Trophoblast cell (in vitro differentiated cells and primary cell): Measurements from ENCODE around the gene C2CD4C. TPM values are rescaled to one million over a fixed set of nuclear protein-coding genes. Genes with fewer than 3 reads are reported as not detected.
A peak's percentile ranks its signal among the peaks of the same experiment; 100 is the strongest.

Experiments
- DNase-seq, 2 donors: peaks; one replicate each; pipeline ENCODE4 v3.0.0-alpha.2; 2016
- H2AFZ ChIP-seq: 2 replicates; pipeline ENCODE4 v1.6.1; 2013; ENCODE audit warnings: low read length, moderate library complexity, mild to moderate bottlenecking; ENCODE audit not compliant: insufficient read depth, poor library complexity
- H2AK5ac ChIP-seq: 2 replicates; pipeline ENCODE4 v1.6.1; 2013; ENCODE audit warnings: mild to moderate bottlenecking, low read length
- H2BK120ac ChIP-seq: 2 replicates; pipeline ENCODE4 v1.6.1; 2013; ENCODE audit warnings: low read length, mild to moderate bottlenecking, moderate library complexity; ENCODE audit not compliant: insufficient read depth, poor library complexity
- H2BK12ac ChIP-seq: 2 replicates; pipeline ENCODE4 v1.6.1; 2013; ENCODE audit warnings: mild to moderate bottlenecking, low read length, moderate library complexity
- H2BK5ac ChIP-seq: 2 replicates; pipeline ENCODE4 v1.6.1; 2013; ENCODE audit warnings: low read length, low read depth, moderate library complexity, mild to moderate bottlenecking; ENCODE audit not compliant: poor library complexity
- H3K14ac ChIP-seq: 2 replicates; pipeline ENCODE4 v1.6.1; 2013; ENCODE audit warnings: mild to moderate bottlenecking, low read length
- H3K18ac ChIP-seq: 2 replicates; pipeline ENCODE4 v1.6.1; 2013; ENCODE audit warnings: mild to moderate bottlenecking, low read length
- H3K23ac ChIP-seq: 2 replicates; pipeline ENCODE4 v1.6.1; 2013; ENCODE audit warnings: low read length
- H3K27ac ChIP-seq: 2 replicates; pipeline ENCODE4 v1.5.1; 2013; ENCODE audit warnings: low read depth, mild to moderate bottlenecking, inconsistent platforms, low read length, moderate library complexity
- H3K27me3 ChIP-seq: 2 replicates; pipeline ENCODE4 v1.6.1; 2013; ENCODE audit warnings: inconsistent platforms, mild to moderate bottlenecking, low read length, moderate library complexity; ENCODE audit not compliant: insufficient read depth
- H3K36me3 ChIP-seq, 2 experiments: 1 replicate in 1 of 2; 2 replicates in 1 of 2; pipeline ENCODE4 v1.6.1; 2013; ENCODE audit warnings: low read length in 2 of 2, mild to moderate bottlenecking in 2 of 2, moderate library complexity in 1 of 2; ENCODE audit not compliant: insufficient read depth in 2 of 2, control insufficient read depth in 1 of 2
- H3K4ac ChIP-seq: 2 replicates; pipeline ENCODE4 v1.6.1; 2013; ENCODE audit warnings: low read depth, mild to moderate bottlenecking, low read length, moderate library complexity
- H3K4me1 ChIP-seq, 2 experiments: 1 replicate in 1 of 2; 2 replicates in 1 of 2; pipeline ENCODE4 v1.6.1; 2013; ENCODE audit warnings: low read length in 2 of 2, mild to moderate bottlenecking in 2 of 2, moderate library complexity in 1 of 2; ENCODE audit not compliant: insufficient read depth in 2 of 2, control insufficient read depth in 1 of 2
- H3K4me2 ChIP-seq: 2 replicates; pipeline ENCODE4 v1.6.1; 2013; ENCODE audit warnings: inconsistent platforms, mild to moderate bottlenecking, low read length, moderate library complexity
- H3K4me3 ChIP-seq: 2 replicates; pipeline ENCODE4 v1.5.1; 2013; ENCODE audit warnings: mild to moderate bottlenecking, low read depth, low read length, inconsistent platforms
- H3K79me1 ChIP-seq: one replicate; pipeline ENCODE4 v1.6.1; 2013; ENCODE audit warnings: low read length
- H3K79me2 ChIP-seq: 2 replicates; pipeline ENCODE4 v1.6.1; 2013; ENCODE audit warnings: low read length, mild to moderate bottlenecking; ENCODE audit not compliant: control insufficient read depth, insufficient read depth, poor library complexity
- H3K9ac ChIP-seq: 2 replicates; pipeline ENCODE4 v1.6.1; 2013; ENCODE audit warnings: mild to moderate bottlenecking, low read length
- H3K9me3 ChIP-seq: 2 replicates; pipeline ENCODE4 v1.6.1; 2013; ENCODE audit warnings: low read depth, mild to moderate bottlenecking, control low read depth, inconsistent platforms, low read length; ENCODE audit not compliant: insufficient read depth
- H4K12ac ChIP-seq: 2 replicates; pipeline ENCODE4 v1.6.1; 2013; ENCODE audit warnings: low read depth, mild to moderate bottlenecking, low read length, moderate library complexity
- H4K8ac ChIP-seq: 2 replicates; pipeline ENCODE4 v1.6.1; 2013; ENCODE audit warnings: low read depth, mild to moderate bottlenecking, low read length, moderate library complexity
- H4K91ac ChIP-seq: one replicate; pipeline ENCODE4 v1.6.1; 2013; ENCODE audit warnings: low read depth, mild to moderate bottlenecking, low read length, moderate library complexity
- WGBS: extraction: QIAGEN DNeasy Blood & Tissue Kit; methylation state at CpG from one replicate; pipeline ENCODE4 v1.1.7; 2013; ENCODE audit warnings: missing lambda C conversion rate; ENCODE audit not compliant: insufficient read length, insufficient coverage; ENCODE audit errors: extremely low coverage; 5-methylcytosine and 5-hydroxymethylcytosine counted together
- polyA plus RNA-seq: library from polyadenylated mRNA; stranded (reverse); fragments of 200-250 nt; gene quantifications from 2 replicates; pipeline ENCODE4 v1.2.3, GENCODE V29; 2013

Gene C2CD4C, protein sequence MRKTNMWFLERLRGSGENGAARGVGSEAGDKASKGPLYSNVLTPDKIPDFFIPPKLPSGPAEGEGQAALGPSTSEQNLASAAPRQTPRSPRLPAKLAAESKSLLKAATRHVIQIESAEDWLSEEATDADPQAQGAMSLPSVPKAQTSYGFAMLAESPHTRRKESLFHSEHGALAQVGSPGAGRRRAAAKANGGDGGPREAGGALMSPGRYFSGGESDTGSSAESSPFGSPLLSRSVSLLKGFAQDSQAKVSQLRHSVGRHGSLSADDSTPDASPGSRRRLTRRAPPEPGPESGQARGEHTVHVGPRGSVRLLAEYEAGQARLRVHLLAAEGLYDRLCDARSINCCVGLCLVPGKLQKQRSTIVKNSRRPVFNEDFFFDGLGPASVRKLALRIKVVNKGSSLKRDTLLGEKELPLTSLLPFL
- polyA plus RNA-seq: 1.4 and 1.7 TPM in 2 replicates

DNA sequence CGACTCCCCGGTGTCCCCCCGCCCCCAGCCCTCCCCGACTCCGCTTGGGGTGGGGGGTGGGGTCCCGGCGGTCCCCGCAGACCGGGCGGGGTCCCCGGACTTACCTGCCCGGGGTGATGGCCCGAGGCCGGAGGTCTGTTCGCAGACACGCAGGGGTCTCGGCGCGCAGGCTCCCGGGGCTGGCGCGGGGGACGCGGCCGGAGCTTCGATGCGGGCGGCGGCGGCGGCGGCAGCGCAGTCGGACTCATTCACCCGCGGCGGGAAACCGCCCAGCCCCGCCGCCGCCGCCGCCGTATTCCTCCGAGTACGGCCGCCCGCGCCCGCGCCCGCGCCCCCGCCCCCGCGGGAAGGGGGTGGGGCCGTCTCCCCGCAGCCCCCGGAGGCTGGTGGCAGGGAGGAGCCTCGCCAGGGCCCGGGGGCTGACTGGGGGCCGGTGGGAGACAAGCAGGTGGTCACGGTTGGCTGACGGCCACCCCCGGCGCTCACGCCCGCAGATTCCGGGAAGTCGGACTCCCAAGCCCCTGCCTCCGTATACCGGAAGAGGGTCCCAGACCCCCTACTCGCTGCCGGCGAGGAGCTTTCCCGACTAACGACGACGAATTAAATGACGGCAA, at the start of gene C2CD4C:
C2CD4C (minus strand) TSS at position 246 of the 614 bp plus-strand sequence. CDS start 786 bp downstream, outside the sequence.
- no peaks in the 10 kb centered on the region for H3K36me3 ChIP-seq
- no peak within 1 kb of the TSS for H3K9ac ChIP-seq
- peaks cover 9% of the 10 kb centered on the region for H3K9me3 ChIP-seq
- peak within 1 kb of the TSS; percentile 57 for H3K18ac ChIP-seq
- H3K4me3 ChIP-seq: peak within 1 kb of the TSS; percentile 68
- H2AK5ac ChIP-seq: no peak within 1 kb of the TSS
- peak in 1 of 2 donors; percentile 16 for DNase-seq
- peak within 1 kb of the TSS; percentile 80 for H3K4me2 ChIP-seq
- H4K91ac ChIP-seq: peak within 1 kb of the TSS; percentile 62
- H3K27ac ChIP-seq: no peak within 1 kb of the TSS
- H3K4ac ChIP-seq: no peak within 1 kb of the TSS
- no peak within 1 kb of the TSS for H3K23ac ChIP-seq
- H3K79me2 ChIP-seq: no peaks in the 10 kb centered on the region
- no peak within 1 kb of the TSS for H2AFZ ChIP-seq
- WGBS: no CpG with 5 or more reads among the region's 80 CpGs
- H3K14ac ChIP-seq: no peak within 1 kb of the TSS
- H3K4me1 ChIP-seq: no peaks in the 10 kb centered on the region
- H2BK120ac ChIP-seq: no peak within 1 kb of the TSS
- no peak within 1 kb of the TSS for H2BK5ac ChIP-seq
- no peak within 1 kb of the TSS for H4K12ac ChIP-seq
- H3K79me1 ChIP-seq: peaks cover 2% of the 10 kb centered on the region
- H4K8ac ChIP-seq: peak within 1 kb of the TSS; percentile 61
- H2BK12ac ChIP-seq: no peak within 1 kb of the TSS
- H3K27me3 ChIP-seq: peaks cover 12% of the 10 kb centered on the region

DNA sequence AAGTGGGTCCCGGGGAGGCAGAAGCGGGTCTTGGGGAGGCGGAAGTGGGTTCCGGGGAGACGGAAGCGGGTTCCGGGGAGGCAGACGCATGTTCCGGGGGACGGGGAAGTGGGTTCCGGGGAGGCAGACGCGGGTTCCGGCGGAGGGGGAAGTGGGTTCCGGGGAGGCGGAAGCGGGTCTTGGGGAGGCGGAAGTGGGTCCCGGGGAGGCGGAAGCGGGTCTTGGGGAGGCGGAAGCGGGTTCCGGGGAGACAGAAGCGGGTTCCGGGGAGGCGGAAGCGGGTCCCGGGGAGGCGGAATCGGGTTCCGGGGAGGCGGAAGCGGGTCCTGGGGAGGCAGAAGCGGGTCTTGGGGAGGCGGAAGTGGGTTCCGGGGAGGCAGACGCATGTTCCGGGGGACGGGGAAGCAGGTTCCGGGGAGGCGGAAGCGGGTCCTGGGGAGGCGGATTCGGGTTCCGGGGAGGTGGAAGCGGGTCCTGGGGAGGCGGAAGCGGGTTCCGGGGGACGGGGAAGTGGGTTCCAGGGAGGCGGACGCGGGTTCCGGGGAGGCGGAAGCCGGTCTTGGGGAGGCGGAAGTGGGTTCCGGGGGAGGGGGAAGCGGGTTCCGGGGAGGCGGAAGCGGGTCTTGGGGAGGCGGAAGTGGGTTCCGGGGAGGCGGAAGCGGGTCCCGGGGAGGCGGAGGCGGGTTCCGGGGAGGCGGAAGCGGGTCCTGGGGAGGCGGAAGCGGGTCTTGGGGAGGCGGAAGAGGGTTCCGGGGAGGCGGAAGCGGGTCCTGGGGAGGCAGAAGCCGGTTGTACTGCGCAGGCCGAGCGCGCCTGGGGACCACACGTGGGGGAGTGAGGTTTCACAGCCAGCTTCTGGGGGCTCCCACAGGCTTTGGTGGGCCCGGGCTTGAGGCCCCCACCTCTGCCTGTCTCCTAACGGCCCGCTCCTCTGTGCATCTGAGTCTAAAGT, 49.4 kb upstream of the C2CD4C start:
- Histone ChIP-seq H3K9ac (no peak overlapping the region), H3K4me3 (no peak overlapping the region), H2BK120ac (no peak overlapping the region), H4K91ac (no peak overlapping the region), H3K23ac (no peak overlapping the region), H3K79me1 (peaks cover 7% of the 10 kb centered on the region), H3K4me1 (peaks cover 2 to 6% of the 10 kb centered on the region in 2 experiments), H3K18ac (no peak overlapping the region), H2AFZ (no peak overlapping the region), H3K9me3 (peaks cover 4% of the 10 kb centered on the region), H2BK12ac (no peak overlapping the region), H2BK5ac (no peak overlapping the region), H3K14ac (no peak overlapping the region), H4K12ac (no peak overlapping the region), H3K36me3 (peaks cover 2 to 8% of the 10 kb centered on the region in 2 experiments), H3K27me3 (peaks cover 5% of the 10 kb centered on the region), H3K27ac (no peak overlapping the region), H4K8ac (no peak overlapping the region), H3K4ac (no peak overlapping the region), H3K79me2 (no peaks in the 10 kb centered on the region), H3K4me2 (no peak overlapping the region), H2AK5ac (no peak overlapping the region)
- no peak for DNase-seq
- no CpG with 5 or more reads among the region's 89 CpGs for WGBS

DNA sequence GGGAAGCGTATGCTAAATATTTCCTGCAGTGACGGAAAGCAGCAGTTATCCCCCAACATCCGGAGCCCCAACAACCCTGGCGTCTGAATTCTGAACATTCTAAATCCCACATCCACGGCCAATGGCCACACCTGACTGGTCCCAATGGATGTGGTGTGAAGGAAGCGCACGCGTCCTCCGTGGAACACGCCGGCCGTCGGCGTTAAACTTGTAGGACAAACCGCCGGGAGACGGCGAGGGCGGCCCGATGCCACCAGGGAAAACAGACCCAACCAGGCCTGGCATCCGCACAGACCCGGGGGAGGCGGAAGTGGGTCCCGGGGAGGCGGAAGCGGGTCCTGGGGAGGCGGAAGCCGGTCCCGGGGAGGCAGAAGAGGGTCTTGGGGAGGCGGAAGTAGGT, 48.7 kb upstream of the C2CD4C start:
- peaks cover 5% of the 10 kb centered on the region for H3K27me3 ChIP-seq
- peaks cover 4% of the 10 kb centered on the region for H3K9me3 ChIP-seq
- H3K23ac ChIP-seq: no peak overlapping the region
- H2BK12ac ChIP-seq: no peak overlapping the region
- no peak overlapping the region for H3K4me3 ChIP-seq
- H2BK120ac ChIP-seq: no peak overlapping the region
- no peak overlapping the region for H3K18ac ChIP-seq
- no peak overlapping the region for H3K4me2 ChIP-seq
- H3K79me1 ChIP-seq: peaks cover 7% of the 10 kb centered on the region
- WGBS: no CpG with 5 or more reads among the region's 30 CpGs
- no peak overlapping the region for H3K14ac ChIP-seq
- peaks cover 2 to 6% of the 10 kb centered on the region in 2 experiments for H3K4me1 ChIP-seq
- H3K9ac ChIP-seq: no peak overlapping the region
- no peak for DNase-seq
- no peak overlapping the region for H4K12ac ChIP-seq
- H3K4ac ChIP-seq: no peak overlapping the region
- no peak overlapping the region for H2AFZ ChIP-seq
- no peaks in the 10 kb centered on the region for H3K79me2 ChIP-seq
- H2AK5ac ChIP-seq: no peak overlapping the region
- H4K8ac ChIP-seq: no peak overlapping the region
- peaks cover 2 to 10% of the 10 kb centered on the region in 2 experiments for H3K36me3 ChIP-seq
- no peak overlapping the region for H2BK5ac ChIP-seq
- H3K27ac ChIP-seq: no peak overlapping the region
- H4K91ac ChIP-seq: no peak overlapping the region

DNA sequence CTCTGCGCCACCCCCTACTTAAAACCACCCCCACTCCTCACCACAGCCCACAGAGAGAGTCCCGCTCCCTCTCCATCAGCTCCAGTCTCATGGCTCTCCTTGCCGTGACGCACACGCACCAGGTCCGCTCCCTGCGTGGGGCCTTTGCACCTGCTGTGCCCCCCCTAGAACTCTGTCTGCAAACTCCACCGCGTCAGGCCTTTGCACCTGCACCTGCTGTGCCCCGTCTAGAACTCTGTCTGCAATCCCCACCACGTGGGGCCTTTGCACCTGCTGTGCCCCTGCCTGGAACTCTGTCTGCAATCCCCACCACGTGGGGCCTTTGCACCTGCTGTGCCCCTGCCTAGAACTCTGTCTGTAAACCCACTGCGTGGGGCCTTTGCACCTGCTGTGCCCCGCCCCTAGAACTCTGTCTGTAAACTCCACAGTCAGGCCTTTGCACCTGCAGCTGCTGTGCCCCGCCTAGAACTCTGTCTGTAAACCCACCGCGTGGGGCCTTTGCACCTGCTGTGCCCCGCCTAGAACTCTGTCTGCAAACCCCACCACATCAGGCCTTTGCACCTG, 47.7 kb upstream of the C2CD4C start:
- no CpG with 5 or more reads among the region's 18 CpGs for WGBS
- H2BK12ac ChIP-seq: no peak overlapping the region
- no peak overlapping the region for H3K14ac ChIP-seq

More for the DNA sequence above, 47.7 kb upstream of the C2CD4C start:
- Histone ChIP-seq H3K27me3 (peaks cover 2% of the 10 kb centered on the region), H3K27ac (no peak overlapping the region), H3K9ac (no peak overlapping the region), H3K4ac (no peak overlapping the region), H3K36me3 (peaks cover 2 to 10% of the 10 kb centered on the region in 2 experiments), H3K79me2 (no peaks in the 10 kb centered on the region), H3K23ac (no peak overlapping the region), H3K4me2 (no peak overlapping the region), H2BK120ac (no peak overlapping the region), H2AFZ (no peak overlapping the region), H3K4me3 (no peak overlapping the region), H3K4me1 (peaks cover 0 to 5% of the 10 kb centered on the region in 2 experiments), H3K9me3 (peaks cover 8% of the 10 kb centered on the region), H4K12ac (no peak overlapping the region), H4K8ac (no peak overlapping the region), H3K18ac (no peak overlapping the region), H2AK5ac (no peak overlapping the region), H4K91ac (no peak overlapping the region), H3K79me1 (peaks cover 6% of the 10 kb centered on the region), H2BK5ac (no peak overlapping the region)
- no peak for DNase-seq
